Measurements from ENCODE around the gene BANF1. TPM values are rescaled to one million over a fixed set of nuclear protein-coding genes. Genes with fewer than 3 reads are reported as not detected.

BANF1 gene
- total and polyA plus RNA-seq, 2 of the 13 experiments (the other 11 are each of a cell fraction or from before 2014, with no cell fraction given), result 40.5 to 86.5 TPM

DNA sequence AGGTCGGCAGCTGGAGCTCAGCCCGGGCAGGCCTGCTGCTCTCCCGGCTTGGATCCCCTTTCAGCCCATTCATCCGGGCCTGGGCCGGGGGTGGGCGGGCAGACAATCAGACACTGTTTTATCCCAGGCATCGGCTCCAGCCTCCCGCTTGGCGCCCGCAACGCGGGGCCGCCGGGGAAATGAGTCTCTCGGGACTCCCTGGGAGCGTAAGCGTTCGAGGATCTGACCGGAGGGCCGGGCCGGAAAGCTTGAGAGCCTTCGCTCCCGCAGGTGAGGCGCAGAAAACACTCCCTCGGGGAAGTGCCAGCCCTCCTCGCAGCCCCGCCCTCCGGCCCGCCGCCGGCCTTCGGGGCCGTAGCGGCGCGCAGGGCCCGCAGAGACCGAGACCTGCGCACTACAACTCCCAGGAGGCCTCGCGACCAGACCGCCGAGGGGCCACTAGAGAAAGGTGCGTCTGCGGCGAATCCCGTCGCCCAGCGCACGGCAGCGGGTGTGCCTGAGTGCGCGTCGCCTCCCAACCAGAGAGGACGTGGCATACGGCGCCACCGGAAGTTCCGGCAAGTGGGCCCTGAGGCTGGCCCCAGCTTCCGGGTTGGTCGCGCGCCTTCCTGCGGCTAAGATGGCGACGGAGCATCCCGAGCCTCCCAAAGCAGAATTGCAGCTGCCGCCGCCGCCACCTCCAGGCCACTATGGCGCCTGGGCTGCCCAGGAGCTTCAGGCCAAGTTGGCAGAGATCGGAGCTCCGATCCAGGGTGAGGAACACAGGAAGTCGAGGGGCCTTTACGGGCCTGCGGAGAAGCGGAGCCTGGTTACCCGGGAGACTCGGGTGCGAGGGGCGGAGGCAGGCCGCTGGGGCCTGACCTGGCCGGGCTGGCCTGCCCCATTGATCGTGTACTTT is 49.7 kb downstream of the BANF1 start, which contains the start of gene SF3B2 (continued):
- TF ChIP-seq, protein P1, sequence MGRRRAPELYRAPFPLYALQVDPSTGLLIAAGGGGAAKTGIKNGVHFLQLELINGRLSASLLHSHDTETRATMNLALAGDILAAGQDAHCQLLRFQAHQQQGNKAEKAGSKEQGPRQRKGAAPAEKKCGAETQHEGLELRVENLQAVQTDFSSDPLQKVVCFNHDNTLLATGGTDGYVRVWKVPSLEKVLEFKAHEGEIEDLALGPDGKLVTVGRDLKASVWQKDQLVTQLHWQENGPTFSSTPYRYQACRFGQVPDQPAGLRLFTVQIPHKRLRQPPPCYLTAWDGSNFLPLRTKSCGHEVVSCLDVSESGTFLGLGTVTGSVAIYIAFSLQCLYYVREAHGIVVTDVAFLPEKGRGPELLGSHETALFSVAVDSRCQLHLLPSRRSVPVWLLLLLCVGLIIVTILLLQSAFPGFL (CRISPR knock-in tag; IDR thresholded peaks at IDR 0.05), result 0 out of 2 replicates have a peak, but pooled peaks have one; percentile 36
- TF ChIP-seq KAT2B (IDR thresholded peaks at IDR 0.05; ENCODE audit: borderline replicate concordance, low read depth, low read length) (no peak), JARID2 (CRISPR knock-in tag; IDR thresholded peaks at IDR 0.05; ENCODE audit: insufficient replicate concordance) (no peak), ZKSCAN8 (CRISPR knock-in tag; IDR thresholded peaks at IDR 0.05; ENCODE audit: borderline replicate concordance) (peak; percentile 57; the same call in 1 of the 2 replicates), ETV6 (CRISPR knock-in tag; conservative IDR thresholded peaks at IDR 0.05) (peak; percentile 83), ZC3H13 (CRISPR knock-in tag; IDR thresholded peaks at IDR 0.05) (no peak), PAF1 (CRISPR knock-in tag; IDR thresholded peaks at IDR 0.05) (no peak), EEA1 (CRISPR knock-in tag; IDR thresholded peaks at IDR 0.05; ENCODE audit: borderline replicate concordance) (no peak), FOSL1 (CRISPR knock-in tag; IDR thresholded peaks at IDR 0.05; ENCODE audit: borderline replicate concordance) (no peak), HOXA9 (CRISPR knock-in tag; IDR thresholded peaks at IDR 0.05; ENCODE audit: borderline replicate concordance) (no peak), ZNF761 (CRISPR knock-in tag; conservative IDR thresholded peaks at IDR 0.05) (peak; percentile 59; the same call in 1 of the 2 replicates), ZNF562 (CRISPR knock-in tag; IDR thresholded peaks at IDR 0.05; ENCODE audit: borderline replicate concordance) (no peak), ZNF614 (CRISPR knock-in tag; IDR thresholded peaks at IDR 0.05; ENCODE audit: borderline replicate concordance) (no peak; the same call in 1 of the 2 replicates), PCBP1 (IDR thresholded peaks at IDR 0.05; ENCODE audit: borderline replicate concordance, low read depth, low read length) (0 out of 2 replicates have a peak, but pooled peaks have one; percentile 43), ZSCAN21 (CRISPR knock-in tag; IDR thresholded peaks at IDR 0.05; ENCODE audit: borderline replicate concordance) (no peak), SRF (IDR thresholded peaks at IDR 0.05; ENCODE audit: low read depth, low read length) (no peak), ZFP36 (IDR thresholded peaks at IDR 0.05; ENCODE audit: borderline replicate concordance, low read depth, low read length, partially characterized antibody) (no peak), KLF9 (CRISPR knock-in tag; IDR thresholded peaks at IDR 0.05; ENCODE audit: low read depth) (no peak; the same call in 1 of the 2 replicates), FOXK1 (CRISPR knock-in tag; IDR thresholded peaks at IDR 0.05; ENCODE audit: borderline replicate concordance, low read depth) (peak; percentile 86; the same call in 1 of the 2 replicates), ZNF431 (CRISPR knock-in tag; IDR thresholded peaks at IDR 0.05; ENCODE audit: borderline replicate concordance, low read depth) (no peak)
- TF ChIP-seq, protein P2, sequence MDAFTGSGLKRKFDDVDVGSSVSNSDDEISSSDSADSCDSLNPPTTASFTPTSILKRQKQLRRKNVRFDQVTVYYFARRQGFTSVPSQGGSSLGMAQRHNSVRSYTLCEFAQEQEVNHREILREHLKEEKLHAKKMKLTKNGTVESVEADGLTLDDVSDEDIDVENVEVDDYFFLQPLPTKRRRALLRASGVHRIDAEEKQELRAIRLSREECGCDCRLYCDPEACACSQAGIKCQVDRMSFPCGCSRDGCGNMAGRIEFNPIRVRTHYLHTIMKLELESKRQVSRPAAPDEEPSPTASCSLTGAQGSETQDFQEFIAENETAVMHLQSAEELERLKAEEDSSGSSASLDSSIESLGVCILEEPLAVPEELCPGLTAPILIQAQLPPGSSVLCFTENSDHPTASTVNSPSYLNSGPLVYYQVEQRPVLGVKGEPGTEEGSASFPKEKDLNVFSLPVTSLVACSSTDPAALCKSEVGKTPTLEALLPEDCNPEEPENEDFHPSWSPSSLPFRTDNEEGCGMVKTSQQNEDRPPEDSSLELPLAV (CRISPR knock-in tag; conservative IDR thresholded peaks at IDR 0.05; ENCODE audit: low read depth), result no peak
- TF ChIP-seq, protein P3, sequence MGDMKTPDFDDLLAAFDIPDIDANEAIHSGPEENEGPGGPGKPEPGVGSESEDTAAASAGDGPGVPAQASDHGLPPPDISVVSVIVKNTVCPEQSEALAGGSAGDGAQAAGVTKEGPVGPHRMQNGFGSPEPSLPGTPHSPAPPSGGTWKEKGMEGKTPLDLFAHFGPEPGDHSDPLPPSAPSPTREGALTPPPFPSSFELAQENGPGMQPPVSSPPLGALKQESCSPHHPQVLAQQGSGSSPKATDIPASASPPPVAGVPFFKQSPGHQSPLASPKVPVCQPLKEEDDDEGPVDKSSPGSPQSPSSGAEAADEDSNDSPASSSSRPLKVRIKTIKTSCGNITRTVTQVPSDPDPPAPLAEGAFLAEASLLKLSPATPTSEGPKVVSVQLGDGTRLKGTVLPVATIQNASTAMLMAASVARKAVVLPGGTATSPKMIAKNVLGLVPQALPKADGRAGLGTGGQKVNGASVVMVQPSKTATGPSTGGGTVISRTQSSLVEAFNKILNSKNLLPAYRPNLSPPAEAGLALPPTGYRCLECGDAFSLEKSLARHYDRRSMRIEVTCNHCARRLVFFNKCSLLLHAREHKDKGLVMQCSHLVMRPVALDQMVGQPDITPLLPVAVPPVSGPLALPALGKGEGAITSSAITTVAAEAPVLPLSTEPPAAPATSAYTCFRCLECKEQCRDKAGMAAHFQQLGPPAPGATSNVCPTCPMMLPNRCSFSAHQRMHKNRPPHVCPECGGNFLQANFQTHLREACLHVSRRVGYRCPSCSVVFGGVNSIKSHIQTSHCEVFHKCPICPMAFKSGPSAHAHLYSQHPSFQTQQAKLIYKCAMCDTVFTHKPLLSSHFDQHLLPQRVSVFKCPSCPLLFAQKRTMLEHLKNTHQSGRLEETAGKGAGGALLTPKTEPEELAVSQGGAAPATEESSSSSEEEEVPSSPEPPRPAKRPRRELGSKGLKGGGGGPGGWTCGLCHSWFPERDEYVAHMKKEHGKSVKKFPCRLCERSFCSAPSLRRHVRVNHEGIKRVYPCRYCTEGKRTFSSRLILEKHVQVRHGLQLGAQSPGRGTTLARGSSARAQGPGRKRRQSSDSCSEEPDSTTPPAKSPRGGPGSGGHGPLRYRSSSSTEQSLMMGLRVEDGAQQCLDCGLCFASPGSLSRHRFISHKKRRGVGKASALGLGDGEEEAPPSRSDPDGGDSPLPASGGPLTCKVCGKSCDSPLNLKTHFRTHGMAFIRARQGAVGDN (CRISPR knock-in tag; IDR thresholded peaks at IDR 0.05), result peak; percentile 87

All from HepG2 (cell line).